BJ (cell line): ENCODE results near the gene PRKCA. TPM values are rescaled to one million over a fixed set of nuclear protein-coding genes. Genes with fewer than 3 reads are reported as not detected.
"Not testable (repeated sequence)": the region's sequence is repeated elsewhere in the genome, so short reads cannot be mapped to it uniquely, and the experiment has no call there.

ENCODE experiments used
- CTCF ChIA-PET: fragments of 350-600 bp; formaldehyde crosslinking; extraction: SDS; loops from one replicate; lab custom pipeline; 2021; ENCODE audit warnings: antibody characterized with exemption, inconsistent platforms; lab: Yijun Ruan, JAX
- POLR2A ChIA-PET: fragments of 300-600 bp; sonication (Branson Sonifier 250); formaldehyde crosslinking; extraction: SDS; loops from one replicate; lab custom pipeline; 2021; ENCODE audit warnings: antibody characterized with exemption; lab: Charles Lee
- DNase-seq: peaks from one replicate; pipeline ENCODE4 v3.0.0-alpha.2; 2011; ENCODE audit warnings: low read depth
- H3K27me3 ChIP-seq: 2 replicates; pipeline ENCODE4 v1.6.0; 2011; ENCODE audit warnings: low read length; ENCODE audit not compliant: control insufficient read depth, insufficient read depth
- H3K36me3 ChIP-seq: 2 replicates; pipeline ENCODE4 v1.5.1; 2011; ENCODE audit warnings: low read length; ENCODE audit not compliant: control insufficient read depth, insufficient read depth
- H3K4me3 ChIP-seq: 2 replicates; pipeline ENCODE4 v1.5.1; 2011; ENCODE audit warnings: low read depth, mild to moderate bottlenecking, control low read depth, low read length
- polyA minus RNA-seq: library from RNA; depleted of rRNA, polyadenylated mRNA; stranded (reverse); fragments of >200 nt; gene quantifications from 2 replicates; pipeline ENCODE4 v1.2.3, GENCODE V29; 2011; rRNA and poly(A)+ RNA removed
- polyA plus RNA-seq: library from polyadenylated mRNA; depleted of rRNA; stranded (reverse); fragments of >200 nt; gene quantifications from 2 replicates; pipeline ENCODE4 v1.2.3, GENCODE V29; 2011; rRNA removed
- TF ChIP-seq, protein P1 (sequence below): IDR thresholded peaks from 2 replicates; pipeline ENCODE4 v1.5.1; 2011; ENCODE audit warnings: low read depth, mild to moderate bottlenecking, control low read depth, inconsistent platforms, low read length, moderate library complexity; ENCODE audit not compliant: insufficient read depth

The PRKCA gene
- polyA plus RNA-seq (38.7 and 46.9 TPM in 2 replicates), polyA minus RNA-seq (42.8 and 47.5 TPM in 2 replicates)

DNA sequence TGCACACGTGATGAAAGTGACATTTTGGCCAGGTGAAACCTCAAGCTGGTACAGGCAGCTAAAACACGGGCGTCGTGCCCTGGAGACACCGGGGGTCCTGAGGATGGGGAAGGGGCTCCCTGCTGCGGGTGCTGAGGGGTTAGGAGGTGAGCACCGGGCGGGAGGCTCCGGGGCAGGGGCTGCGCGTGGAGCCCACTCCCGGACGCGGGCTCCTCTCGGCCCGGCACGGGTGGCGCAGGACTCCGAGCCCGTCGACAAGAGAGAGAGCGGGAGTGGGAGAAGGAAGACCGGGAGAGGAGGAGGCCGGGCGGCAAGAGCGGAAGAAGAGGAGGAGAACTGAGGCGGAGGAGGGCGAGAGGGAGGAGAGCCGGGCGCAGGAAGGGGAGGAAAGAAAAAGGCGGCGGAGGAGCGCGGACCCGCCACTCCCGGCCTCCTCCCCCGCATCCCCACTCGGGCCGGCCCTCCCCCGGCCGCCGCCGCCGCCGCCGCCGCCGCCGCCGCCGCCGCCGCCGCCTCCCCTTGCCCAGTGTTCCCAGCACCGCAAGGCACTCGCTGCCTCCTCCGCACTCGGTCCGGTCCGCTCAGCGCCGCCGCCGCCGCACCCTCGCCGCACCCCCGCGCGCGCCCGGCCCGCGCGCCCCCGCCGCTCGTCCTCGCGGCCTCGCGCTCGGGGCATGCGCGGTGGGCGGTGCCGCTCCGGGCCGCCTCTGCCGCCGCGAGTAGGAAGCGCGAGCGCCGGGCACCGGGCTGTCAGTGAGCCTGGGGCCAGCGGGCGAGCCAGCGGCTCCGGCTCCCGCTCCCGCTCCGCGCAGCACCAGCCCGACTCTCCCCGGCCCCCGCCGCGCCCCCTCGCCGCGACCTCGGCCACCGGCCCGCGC lies at the start of gene PRKCA:
Gene PRKCA (plus strand): TSS at position 750 of the 878 bp plus-strand sequence.
- Histone ChIP-seq H3K36me3 (no peaks in the 10 kb centered on the region), H3K4me3 (peak within 1 kb of the TSS; percentile 94), H3K27me3 (no peaks in the 10 kb centered on the region)
- ChIA-PET POLR2A (no interaction called here), CTCF (interaction anchor here (0.6 kb wide), 1 partner anchor 119 kb away, joined by 3 read pairs; no protein-coding TSS in a partner anchor)
- TF ChIP-seq, protein P1, sequence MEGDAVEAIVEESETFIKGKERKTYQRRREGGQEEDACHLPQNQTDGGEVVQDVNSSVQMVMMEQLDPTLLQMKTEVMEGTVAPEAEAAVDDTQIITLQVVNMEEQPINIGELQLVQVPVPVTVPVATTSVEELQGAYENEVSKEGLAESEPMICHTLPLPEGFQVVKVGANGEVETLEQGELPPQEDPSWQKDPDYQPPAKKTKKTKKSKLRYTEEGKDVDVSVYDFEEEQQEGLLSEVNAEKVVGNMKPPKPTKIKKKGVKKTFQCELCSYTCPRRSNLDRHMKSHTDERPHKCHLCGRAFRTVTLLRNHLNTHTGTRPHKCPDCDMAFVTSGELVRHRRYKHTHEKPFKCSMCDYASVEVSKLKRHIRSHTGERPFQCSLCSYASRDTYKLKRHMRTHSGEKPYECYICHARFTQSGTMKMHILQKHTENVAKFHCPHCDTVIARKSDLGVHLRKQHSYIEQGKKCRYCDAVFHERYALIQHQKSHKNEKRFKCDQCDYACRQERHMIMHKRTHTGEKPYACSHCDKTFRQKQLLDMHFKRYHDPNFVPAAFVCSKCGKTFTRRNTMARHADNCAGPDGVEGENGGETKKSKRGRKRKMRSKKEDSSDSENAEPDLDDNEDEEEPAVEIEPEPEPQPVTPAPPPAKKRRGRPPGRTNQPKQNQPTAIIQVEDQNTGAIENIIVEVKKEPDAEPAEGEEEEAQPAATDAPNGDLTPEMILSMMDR, result no peak
- no peak for DNase-seq

DNA sequence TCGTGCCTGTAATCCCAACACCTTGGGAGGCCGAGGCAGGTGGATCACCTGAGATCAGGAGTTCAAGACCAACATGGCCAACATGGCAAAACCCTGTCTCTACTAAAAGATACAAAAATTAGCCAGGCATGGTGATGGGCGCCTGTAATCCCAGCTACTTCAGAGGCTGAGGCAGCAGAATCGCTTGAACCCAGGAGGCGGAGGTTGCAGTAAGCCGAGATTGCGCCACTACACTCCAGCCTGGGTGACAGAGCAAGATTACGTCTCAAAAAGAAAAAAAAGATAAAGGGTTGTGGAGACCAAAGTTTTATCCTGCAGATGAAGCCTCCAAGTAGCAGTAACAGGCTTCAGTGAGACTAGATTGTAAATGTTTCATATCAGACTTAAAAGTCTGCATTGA lies 49.0 kb upstream of the PRKCA start:
- DNase-seq, H3K27me3 ChIP-seq, CTCF ChIA-PET, POLR2A ChIA-PET, H3K4me3 ChIP-seq, H3K36me3 ChIP-seq: not testable (repeated sequence)

DNA sequence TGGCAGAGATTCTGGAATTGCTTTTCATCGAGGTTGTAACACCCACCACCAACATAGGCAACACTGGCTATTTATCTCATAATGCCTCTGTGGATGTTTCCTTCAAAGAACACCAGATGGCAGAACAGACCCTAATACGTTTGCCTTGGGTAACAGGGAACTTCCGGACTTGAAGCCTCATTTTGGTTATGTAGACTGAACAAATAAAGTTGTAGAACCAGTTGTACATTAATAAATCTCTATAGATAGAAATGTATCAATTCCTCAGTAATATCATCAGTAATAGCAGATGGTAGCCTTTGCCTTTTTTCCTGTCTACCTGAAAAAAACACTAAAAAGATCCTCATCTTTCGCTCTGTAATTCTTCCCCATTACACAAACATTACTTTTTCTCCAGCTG lies 47.3 kb upstream of the PRKCA start:
- TF ChIP-seq, protein P1, result peak; percentile 70
- Histone ChIP-seq H3K36me3 (no peaks in the 10 kb centered on the region), H3K27me3 (no peaks in the 10 kb centered on the region), H3K4me3 (no peak overlapping the region)
- ChIA-PET POLR2A (no interaction called here), CTCF (interaction anchor here (0.8 to 3.9 kb wide), 13 partner anchors 9 to 419 kb away, joined by 3 to 12 read pairs (median 3); no protein-coding TSS in a partner anchor)
- no peak for DNase-seq

DNA sequence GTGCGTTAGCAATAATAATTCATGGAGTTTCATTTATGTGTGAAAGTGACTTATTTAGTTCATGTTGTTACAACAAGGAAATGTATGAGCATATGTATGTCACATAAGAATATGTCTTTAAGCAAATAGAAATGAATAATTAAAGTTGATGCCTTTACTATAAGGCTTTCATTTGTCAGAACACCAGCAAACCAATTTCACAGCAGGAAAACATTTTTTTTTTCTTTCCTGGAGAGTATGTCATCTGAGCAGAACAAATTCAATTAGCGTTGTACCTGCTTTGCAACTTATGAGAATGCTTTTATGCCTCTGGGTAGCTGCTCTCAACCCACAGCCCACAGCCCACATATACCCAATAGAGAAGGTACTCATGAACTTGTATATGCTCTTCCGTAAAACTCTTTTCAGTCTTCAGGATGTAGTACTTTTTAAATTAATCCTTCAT lies 46.9 kb upstream of the PRKCA start:
- TF ChIP-seq, protein P1, result no peak
- Histone ChIP-seq H3K4me3 (no peak overlapping the region), H3K36me3 (no peaks in the 10 kb centered on the region), H3K27me3 (no peaks in the 10 kb centered on the region)
- ChIA-PET POLR2A (interaction anchor here (0.7 kb wide), 1 partner anchor 247 kb away, joined by 6 read pairs; no protein-coding TSS in a partner anchor), CTCF (interaction anchor here (0.7 to 3.9 kb wide), 13 partner anchors 9 to 418 kb away, joined by 3 to 12 read pairs (median 3); no protein-coding TSS in a partner anchor)
- no peak for DNase-seq

DNA sequence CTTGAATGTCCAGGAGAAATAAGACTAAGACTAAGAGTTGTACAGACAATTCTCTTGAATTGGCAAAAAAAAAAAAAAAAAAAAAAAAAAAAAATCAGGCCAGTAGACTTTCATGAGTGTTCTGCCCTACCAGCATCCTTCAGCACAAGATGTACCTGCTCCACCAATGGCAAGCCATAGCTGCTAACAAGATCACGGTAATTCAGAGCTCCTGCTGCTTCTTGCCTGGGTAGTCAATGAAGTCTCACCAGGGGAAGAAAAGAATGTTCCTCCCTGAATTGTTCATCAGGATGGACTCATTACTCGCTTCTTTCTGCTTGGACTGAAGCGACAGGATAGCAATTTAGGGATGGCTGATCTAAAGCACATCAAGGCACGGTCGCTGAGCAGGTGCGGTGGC lies 42.1 kb upstream of the PRKCA start:
- no peaks in the 10 kb centered on the region for H3K36me3 ChIP-seq
- DNase-seq, result no peak
- TF ChIP-seq, protein P1, result no peak
- H3K27me3 ChIP-seq, result no peaks in the 10 kb centered on the region
- POLR2A ChIA-PET, result no interaction called here
- H3K4me3 ChIP-seq, result no peak overlapping the region
- CTCF ChIA-PET, result interaction anchor here (0.6 to 1.1 kb wide), 3 partner anchors 8 to 35 kb away, joined by 3 to 4 read pairs (median 4); no protein-coding TSS in a partner anchor
